ENCODE data around the gene PABPC1L.

The PABPC1L gene

GRCh38 chr20:44900231-44900854, 9.5 kb upstream of the PABPC1L start:
- DNase-seq (ENCODE audit: low spot score): peak; percentile 44

GRCh38 chr20:44901974-44902373, 7.9 kb upstream of the PABPC1L start:
- DNase-seq (ENCODE audit: low spot score): no peak

DNA sequence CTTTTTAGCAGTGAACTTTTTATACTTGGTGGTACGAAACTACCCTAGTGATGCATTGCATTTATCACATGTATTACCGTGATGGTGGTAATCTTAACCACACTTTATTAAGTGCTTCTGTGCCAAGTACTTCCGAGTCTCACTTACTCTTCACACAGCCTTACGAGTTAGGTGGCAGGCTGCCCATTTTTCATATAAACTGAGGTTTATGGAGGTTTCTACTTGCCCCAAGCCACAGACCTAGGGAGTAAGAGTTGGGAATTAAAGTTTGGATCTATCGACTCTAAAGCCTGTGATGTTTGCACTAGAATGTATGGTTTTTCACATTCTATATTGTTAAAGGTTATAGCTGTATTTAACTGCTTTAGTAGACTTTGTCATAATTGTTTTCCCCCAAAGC, 5.5 kb upstream of the PABPC1L start:
- DNase-seq (ENCODE audit: low spot score): no peak

DNA sequence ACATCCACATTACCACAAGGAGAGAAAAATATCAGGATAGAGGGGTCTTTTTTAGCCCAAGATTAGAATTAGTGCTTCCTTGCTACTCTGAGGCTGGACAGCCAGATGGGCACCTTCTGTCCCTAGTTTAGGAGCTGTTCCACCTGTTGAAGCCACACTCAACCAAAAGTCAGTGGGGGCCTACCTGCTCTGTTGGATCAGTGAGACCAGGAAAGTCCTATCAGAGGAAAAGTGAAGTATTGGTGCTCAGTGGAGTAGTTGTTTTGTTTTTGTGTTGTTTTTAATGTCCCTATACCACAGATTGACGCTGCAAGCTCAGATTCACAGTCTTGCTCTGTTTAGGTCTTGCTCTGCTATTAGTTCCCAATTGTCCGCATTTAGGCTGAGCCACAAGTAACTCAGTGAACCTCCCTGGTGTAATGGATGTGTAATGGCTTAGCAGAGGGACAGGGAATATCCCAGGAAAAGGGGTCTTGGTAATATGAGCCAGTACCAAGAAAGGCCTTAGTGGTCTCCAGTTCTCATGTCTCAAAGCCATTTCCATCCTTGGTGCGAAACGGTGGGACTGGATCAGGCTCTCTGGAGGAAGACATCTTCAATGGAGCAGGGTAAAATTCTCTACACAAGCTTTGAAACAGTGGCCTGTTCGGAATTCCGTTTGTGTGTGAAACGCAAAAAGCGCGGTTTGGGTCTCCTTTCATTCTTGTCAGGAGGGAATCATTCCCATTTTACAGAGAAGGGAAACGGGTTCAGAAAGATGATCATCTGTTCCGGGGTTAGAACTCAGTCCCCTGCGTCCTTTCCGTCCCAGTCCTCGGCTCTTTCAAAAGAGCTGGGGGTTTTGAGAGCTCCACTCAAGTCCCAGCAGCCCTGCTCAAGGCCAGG, 631 bp upstream of the PABPC1L start:
- no peak for DNase-seq (ENCODE audit: low spot score)

GRCh38 chr20:44910690-44911262, 916 bp downstream of the PABPC1L start:
- no peak for DNase-seq (ENCODE audit: low spot score)

DNA sequence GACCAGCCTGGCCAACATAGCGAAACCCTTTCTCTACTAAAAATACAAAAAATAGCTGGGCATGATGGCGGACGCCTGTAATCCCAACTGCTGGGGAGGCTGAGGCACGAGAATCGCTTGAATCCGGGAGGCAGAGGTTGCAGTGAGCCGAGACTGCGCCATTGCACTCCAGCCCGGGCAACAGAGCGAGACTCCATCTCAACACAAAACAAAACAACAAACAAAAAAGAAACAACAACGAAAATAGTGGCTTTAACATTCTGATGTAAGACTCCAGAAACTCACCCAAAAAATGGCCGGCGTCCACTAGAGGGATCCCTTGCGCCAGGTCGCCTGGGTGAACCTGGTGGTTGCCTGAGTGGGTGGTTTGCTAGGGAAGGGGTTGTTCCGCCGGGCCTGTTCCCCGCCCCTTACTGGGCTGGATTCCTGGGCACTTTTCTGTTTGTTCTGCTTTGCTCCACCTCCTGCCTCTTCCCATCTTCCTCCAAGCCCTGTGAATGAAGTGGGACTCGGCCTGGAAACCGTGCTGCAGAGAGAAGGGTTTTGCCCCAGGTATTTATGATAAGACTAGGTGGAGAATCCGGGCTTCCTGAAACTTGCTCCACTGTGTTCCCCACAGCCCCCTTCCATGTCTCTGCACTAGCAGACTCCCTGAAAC, 1.5 kb downstream of the PABPC1L start:
- DNase-seq (ENCODE audit: low spot score): peak; percentile 58

DNA sequence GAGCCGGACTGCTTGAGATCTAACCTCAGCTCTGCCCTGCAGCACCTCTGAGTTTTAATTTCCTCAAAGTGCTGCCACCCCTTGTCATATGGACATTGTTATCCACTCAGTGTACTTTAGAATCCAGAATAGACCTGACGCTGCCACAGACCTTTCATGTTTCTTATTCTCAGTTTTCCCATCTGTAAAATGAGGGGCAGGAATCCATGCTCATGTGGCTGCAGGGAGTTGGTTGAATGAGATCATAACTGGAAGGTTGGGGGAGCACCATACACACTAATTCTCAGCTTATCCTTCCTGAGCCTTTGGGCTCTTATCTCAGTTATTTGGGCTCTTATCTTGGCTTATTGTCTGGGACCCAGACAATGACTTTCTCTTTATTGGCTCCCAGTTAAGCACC, 2.3 kb downstream of the PABPC1L start:
- DNase-seq (ENCODE audit: low spot score): no peak

DNA sequence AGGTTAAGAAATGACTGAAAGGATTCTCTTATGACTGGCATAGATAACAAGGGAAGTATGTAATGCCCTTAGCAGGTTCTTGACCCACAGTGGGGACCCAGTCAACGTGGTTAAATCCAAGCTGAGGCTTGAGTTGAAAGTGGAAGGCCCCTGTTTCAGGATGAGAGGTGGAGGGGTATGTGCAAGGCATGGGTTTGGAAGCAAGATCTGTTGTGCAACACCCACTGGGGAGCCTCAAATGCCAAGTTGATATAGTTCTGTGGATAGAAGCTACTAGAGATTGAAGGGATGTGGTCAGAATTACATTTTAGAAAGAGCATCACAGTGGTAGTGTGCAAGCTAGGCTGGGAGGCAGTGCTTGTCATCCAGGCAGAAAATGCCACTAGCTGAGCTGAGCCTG, 5.1 kb downstream of the PABPC1L start:
- peak; percentile 51 for DNase-seq (ENCODE audit: low spot score)

DNA sequence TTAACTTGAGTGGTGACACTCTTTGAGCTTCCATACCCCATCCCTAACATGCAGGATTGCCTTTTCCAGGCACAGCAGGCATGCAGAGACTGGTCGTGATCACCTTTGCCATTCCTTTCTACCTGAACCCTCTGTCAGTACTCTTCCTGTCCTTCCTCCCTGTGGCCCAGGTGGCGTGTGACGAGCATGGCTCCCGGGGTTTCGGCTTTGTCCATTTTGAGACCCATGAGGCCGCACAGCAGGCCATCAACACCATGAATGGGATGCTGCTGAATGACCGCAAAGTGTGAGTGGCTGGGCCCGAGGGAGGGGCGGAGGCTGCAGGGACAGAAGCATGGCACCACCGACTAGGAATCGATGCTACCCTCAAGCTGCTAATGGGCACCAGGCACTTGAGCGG, 6.7 kb downstream of the PABPC1L start:
- no peak for DNase-seq (ENCODE audit: low spot score)

DNA sequence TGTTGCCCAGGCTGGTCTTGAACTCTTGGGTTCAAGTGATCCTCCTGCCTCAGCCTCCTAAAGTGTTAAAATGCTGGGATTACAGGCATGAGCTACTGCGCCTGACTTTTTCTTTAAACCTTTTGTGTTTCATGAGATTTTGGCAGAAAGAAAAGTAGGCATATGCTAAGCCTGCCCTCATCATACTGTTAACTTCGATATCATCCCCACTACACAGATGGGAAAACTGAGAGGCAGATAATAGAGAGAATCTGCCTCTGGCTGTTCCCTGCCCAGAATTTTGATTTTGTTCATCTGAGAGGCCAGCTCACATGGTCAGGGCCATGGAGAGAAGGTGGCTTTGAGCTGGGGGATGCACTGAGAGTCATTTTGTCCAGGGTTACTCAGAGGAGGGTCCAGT, 7.5 kb downstream of the PABPC1L start:
- no peak for DNase-seq (ENCODE audit: low spot score)

DNA sequence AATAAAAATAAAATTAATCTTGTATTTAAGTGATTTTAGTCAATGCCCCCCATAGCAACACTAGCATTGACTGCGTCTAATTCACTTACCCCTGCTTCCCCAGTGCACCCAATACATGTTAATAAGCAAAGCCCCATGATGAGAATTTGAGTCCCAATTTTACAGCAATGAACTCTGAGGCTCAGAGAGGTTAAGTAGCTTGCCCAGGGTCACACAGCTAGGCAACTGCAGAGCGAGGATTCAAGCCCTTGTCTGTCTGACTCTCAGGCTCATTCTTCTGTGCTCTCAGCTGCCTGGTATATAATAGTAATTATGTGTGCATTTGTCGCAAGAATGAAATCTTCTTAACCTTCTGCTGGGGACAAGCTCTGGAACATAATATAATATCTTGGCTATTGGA, 8.5 kb downstream of the PABPC1L start:
- no peak for DNase-seq (ENCODE audit: low spot score)

GRCh38 chr20:44918761-44919160, 8.9 kb downstream of the PABPC1L start:
- no peak for DNase-seq (ENCODE audit: low spot score)

- DNase-seq (ENCODE audit: low spot score): no peak
Observed at GRCh38 chr20:44921447-44921846, 11.6 kb downstream of the PABPC1L start.

DNA sequence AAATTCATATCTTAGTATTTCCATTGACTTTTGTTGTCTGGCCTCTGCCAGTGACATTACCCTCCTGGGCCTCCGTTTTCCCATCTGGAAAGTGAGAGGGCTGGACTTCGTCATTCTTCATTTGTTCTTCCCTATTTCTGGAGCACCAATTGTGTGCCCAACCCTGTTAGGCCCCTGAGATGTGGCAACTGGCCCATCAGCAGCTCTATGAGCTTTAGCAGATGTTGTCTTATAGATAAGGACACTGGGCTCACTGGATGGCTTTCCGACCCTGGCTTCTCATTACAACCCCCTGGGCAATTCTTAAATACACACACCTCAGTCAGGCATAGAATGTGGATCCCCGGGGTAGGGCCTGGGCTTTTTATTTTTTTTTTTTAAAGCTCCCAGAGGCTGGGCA, 14.7 kb downstream of the PABPC1L start:
- DNase-seq (ENCODE audit: low spot score): no peak

DNA sequence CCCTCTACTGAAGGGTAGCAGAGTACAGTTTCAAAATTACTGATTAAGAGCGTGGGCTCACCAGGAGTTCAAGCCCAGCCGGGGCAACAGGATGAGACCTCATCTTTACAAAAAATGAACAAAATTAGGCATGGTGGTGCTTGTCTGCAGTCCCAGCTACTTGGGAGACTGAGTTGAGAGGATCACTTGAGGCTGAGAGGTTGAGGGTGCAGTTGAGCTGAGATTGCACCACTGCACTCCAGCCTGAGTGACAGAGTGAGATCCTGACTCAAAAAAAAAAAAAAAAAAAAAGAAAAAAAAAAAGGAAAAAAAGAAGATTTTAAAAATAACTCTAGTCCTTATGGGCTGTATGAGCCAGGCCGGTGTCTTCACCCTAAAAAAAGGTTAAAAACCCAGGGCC, 18.7 kb downstream of the PABPC1L start:
- DNase-seq (ENCODE audit: low spot score): no peak

- DNase-seq (ENCODE audit: low spot score): no peak
Observed at GRCh38 chr20:44930517-44931168, 20.8 kb downstream of the PABPC1L start.

DNA sequence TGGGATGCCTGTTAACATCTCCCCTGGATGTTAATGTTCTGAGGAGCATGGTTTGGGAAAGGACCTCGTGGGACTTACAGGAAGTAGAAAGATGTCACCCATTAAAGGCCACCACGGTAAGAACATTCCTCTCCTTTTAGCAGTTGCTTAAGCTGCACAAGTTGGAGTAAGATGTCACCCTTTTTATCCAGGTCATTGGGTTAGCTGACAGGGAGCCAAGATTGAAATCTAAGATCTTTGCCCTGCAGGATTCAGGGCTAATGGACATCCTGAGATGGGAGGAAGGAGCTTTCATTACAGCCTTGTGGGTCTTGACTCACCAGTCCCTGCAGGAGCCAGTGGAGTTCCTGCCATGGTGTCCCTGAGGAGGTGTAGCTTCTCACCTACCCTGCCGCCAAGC, 22.1 kb downstream of the PABPC1L start:
- DNase-seq (ENCODE audit: low spot score): no peak

DNA sequence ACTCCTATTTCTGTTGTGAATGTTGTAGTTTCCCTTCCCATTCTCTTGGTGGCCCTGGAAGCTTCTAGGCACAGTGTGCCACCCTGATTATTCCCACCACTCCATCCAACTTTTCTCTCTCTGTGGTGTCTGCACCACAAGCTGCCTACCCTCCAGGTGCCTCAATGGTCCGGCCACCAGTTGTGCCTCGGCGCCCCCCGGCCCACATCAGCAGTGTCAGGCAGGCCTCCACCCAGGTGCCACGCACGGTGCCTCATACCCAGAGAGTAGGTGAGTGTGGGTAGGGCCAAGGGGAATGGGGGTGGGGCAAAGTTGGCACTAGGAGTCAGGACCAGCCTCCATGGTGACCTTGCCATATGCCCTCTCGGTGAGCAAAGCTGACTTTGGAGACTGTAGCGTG, 23.1 kb downstream of the PABPC1L start:
- no peak for DNase-seq (ENCODE audit: low spot score)

- DNase-seq (ENCODE audit: low spot score): no peak
Observed at GRCh38 chr20:44936510-44936909, 26.6 kb downstream of the PABPC1L start.

- no peak for DNase-seq (ENCODE audit: low spot score)
Observed at GRCh38 chr20:44938637-44939036, 28.8 kb downstream of the PABPC1L start.

GRCh38 chr20:44941120-44941691, 31.3 kb downstream of the PABPC1L start:
- DNase-seq (ENCODE audit: low spot score): no peak
